GM23248 (cell line): ENCODE data around the gene MAPT.

Source experiments
- EZH2 ChIP-seq: fragments of 200-600 bp; sonication (generic); IDR thresholded peaks from 2 replicates; pipeline ENCODE4 v1.6.1; 2018; ENCODE audit warnings: antibody characterized with exemption, mild to moderate bottlenecking; ENCODE audit not compliant: insufficient read depth, poor library complexity, severe bottlenecking
- EZH2phosphoT487 ChIP-seq: fragments of 200-600 bp; sonication (generic); IDR thresholded peaks from 2 replicates; pipeline ENCODE4 v1.6.1; 2018; ENCODE audit warnings: antibody characterized with exemption, moderate library complexity, mild to moderate bottlenecking, low read depth; ENCODE audit not compliant: insufficient read depth

GRCh38 chr17:45869676-45870341, 24.5 kb upstream of the MAPT start:
- TF ChIP-seq EZH2 (no peak), EZH2phosphoT487 (no peak)
